Hepatocyte (in vitro differentiated cells): ENCODE measurements around the gene MCMBP. TPM values are rescaled to one million over a fixed set of nuclear protein-coding genes. Genes with fewer than 3 reads are reported as not detected.

ENCODE experiments used
- DNase-seq: peaks from one replicate; pipeline ENCODE4 v3.0.0-alpha.2; 2016; ENCODE audit warnings: low spot score
- H2AFZ ChIP-seq: fragments of 200-600 bp; sonication (generic); 2 replicates; pipeline ENCODE4 v1.6.0; 2016; ENCODE audit warnings: antibody characterized with exemption, mild to moderate bottlenecking
- H3K27ac ChIP-seq: fragments of 200-600 bp; sonication (generic); 2 replicates; pipeline ENCODE4 v1.5.1; 2016; ENCODE audit warnings: mild to moderate bottlenecking
- H3K27me3 ChIP-seq: fragments of 200-600 bp; sonication (generic); 2 replicates; pipeline ENCODE4 v1.6.1; 2016
- H3K36me3 ChIP-seq: fragments of 200-600 bp; sonication (generic); replicated peaks from 2 replicates; pipeline ENCODE4 v1.5.1; 2016; ENCODE audit warnings: low read depth; ENCODE audit not compliant: insufficient read depth
- H3K4me1 ChIP-seq: fragments of 200-600 bp; sonication (generic); 2 replicates; pipeline ENCODE4 v1.5.1; 2016; ENCODE audit warnings: mild to moderate bottlenecking, moderate library complexity; ENCODE audit not compliant: insufficient read depth
- H3K4me2 ChIP-seq: fragments of 200-600 bp; sonication (generic); 2 replicates; pipeline ENCODE4 v1.6.0; 2016
- H3K4me3 ChIP-seq: fragments of 200-600 bp; sonication (generic); 2 replicates; pipeline ENCODE4 v1.5.1; 2016; ENCODE audit warnings: mild to moderate bottlenecking
- H3K79me2 ChIP-seq: fragments of 200-600 bp; sonication (generic); 2 replicates; pipeline ENCODE4 v1.6.0; 2017; ENCODE audit warnings: mild to moderate bottlenecking
- H3K9me2 ChIP-seq: fragments of 200-600 bp; sonication (generic); replicated peaks from 2 replicates; pipeline ENCODE4 v1.6.0; 2017; ENCODE audit warnings: mild to moderate bottlenecking; ENCODE audit not compliant: insufficient read depth
- H3K9me3 ChIP-seq: fragments of 200-600 bp; sonication (generic); 2 replicates; pipeline ENCODE4 v1.5.1; 2016; ENCODE audit warnings: low read depth, mild to moderate bottlenecking
- H4K20me1 ChIP-seq: fragments of 200-600 bp; sonication (generic); 2 replicates; pipeline ENCODE4 v1.6.0; 2016; ENCODE audit warnings: mild to moderate bottlenecking; ENCODE audit not compliant: insufficient read depth, poor library complexity, severe bottlenecking
- EZH2 ChIP-seq: fragments of 200-600 bp; sonication (generic); IDR thresholded peaks from 2 replicates; pipeline ENCODE4 v1.6.1; 2016; ENCODE audit warnings: antibody characterized with exemption, mild to moderate bottlenecking, borderline replicate concordance
- EZH2phosphoT487 ChIP-seq: fragments of 200-600 bp; sonication (generic); IDR thresholded peaks from one replicate; pipeline ENCODE4 v1.6.1; 2018; ENCODE audit warnings: antibody characterized with exemption, mild to moderate bottlenecking, low read depth, moderate library complexity; ENCODE audit not compliant: unreplicated experiment, severe bottlenecking
- WGBS: methylation state at CpG from one replicate; pipeline ENCODE4 v1.1.6; 2016; ENCODE audit warnings: low lambda C conversion rate; ENCODE audit errors: missing lambda C conversion rate; 5-methylcytosine and 5-hydroxymethylcytosine counted together
- polyA plus RNA-seq: library from polyadenylated mRNA; unstranded; fragments of >200 nt; fragmentation: Nextera tagmentation; extraction: Ambion mirVana; gene quantifications from 2 replicates; pipeline ENCODE4 v1.2.1, GENCODE V29; 2016
- total RNA-seq: library from RNA; depleted of rRNA; stranded (reverse); fragments of >200 nt; gene quantifications from 2 replicates; pipeline ENCODE4 v1.2.3, GENCODE V29; 2014
- TF ChIP-seq, protein P1 (sequence below): fragments of 200-600 bp; sonication (generic); IDR thresholded peaks from 2 replicates; pipeline ENCODE4 v1.5.1; 2016; ENCODE audit warnings: antibody characterized with exemption, mild to moderate bottlenecking; ENCODE audit not compliant: poor library complexity

Gene MCMBP
- total and polyA plus RNA-seq, 2 experiments from 2014 or later: 33.8 to 36.1 TPM

- Histone ChIP-seq H2AFZ (no peak overlapping the region), H3K4me1 (peaks cover 7% of the 10 kb centered on the region), H3K79me2 (peaks cover 97% of the 10 kb centered on the region), H3K27ac (no peak overlapping the region), H3K36me3 (no peaks in the 10 kb centered on the region), H3K4me3 (no peak overlapping the region), H4K20me1 (peaks cover 39% of the 10 kb centered on the region), H3K27me3 (no peaks in the 10 kb centered on the region), H3K9me3 (no peaks in the 10 kb centered on the region), H3K9me2 (no peaks in the 10 kb centered on the region), H3K4me2 (no peak overlapping the region)
- WGBS: 93% methylated on average over 7 of the region's 7 CpGs
- no peak for DNase-seq
- TF ChIP-seq EZH2phosphoT487 (no peak), EZH2 (no peak)
- TF ChIP-seq, protein P1, sequence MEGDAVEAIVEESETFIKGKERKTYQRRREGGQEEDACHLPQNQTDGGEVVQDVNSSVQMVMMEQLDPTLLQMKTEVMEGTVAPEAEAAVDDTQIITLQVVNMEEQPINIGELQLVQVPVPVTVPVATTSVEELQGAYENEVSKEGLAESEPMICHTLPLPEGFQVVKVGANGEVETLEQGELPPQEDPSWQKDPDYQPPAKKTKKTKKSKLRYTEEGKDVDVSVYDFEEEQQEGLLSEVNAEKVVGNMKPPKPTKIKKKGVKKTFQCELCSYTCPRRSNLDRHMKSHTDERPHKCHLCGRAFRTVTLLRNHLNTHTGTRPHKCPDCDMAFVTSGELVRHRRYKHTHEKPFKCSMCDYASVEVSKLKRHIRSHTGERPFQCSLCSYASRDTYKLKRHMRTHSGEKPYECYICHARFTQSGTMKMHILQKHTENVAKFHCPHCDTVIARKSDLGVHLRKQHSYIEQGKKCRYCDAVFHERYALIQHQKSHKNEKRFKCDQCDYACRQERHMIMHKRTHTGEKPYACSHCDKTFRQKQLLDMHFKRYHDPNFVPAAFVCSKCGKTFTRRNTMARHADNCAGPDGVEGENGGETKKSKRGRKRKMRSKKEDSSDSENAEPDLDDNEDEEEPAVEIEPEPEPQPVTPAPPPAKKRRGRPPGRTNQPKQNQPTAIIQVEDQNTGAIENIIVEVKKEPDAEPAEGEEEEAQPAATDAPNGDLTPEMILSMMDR: no peak
Measured at GRCh38 chr10:119867317-119867716, 5.3 kb downstream of the MCMBP start.

DNA sequence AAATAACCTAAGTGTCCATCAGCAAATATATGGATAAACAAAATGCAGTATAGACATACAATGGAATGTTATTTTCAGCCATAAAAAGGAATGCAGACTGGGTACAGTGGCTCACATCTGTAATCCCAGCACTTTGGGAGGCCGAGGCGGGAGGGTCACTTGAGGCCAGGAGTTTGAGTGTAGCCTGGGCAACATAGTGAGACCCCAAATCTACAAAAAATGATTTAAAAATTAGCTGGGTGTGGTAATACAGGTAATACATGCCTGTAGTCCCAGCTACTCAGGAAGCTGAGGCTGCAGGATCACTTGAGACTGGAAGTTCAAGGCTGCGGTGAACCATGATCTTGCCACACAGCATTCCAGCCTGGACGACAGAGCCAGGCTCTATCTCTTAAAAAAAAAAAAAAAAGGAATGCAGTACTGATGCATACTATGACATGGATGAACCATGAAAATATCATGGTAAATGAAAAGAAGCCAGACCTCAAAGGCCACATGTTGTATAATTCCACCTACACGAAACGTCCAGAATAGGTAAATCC is 6.9 kb downstream of the MCMBP start:
- H3K9me2 ChIP-seq: no peaks in the 10 kb centered on the region
- no peak overlapping the region for H2AFZ ChIP-seq
- TF ChIP-seq EZH2phosphoT487: no peak
- TF ChIP-seq, protein P1: no peak
- no peaks in the 10 kb centered on the region for H3K36me3 ChIP-seq
- WGBS: 96% methylated on average over 6 of the region's 6 CpGs
- no peak overlapping the region for H3K4me2 ChIP-seq
- no peak overlapping the region for H3K27ac ChIP-seq
- H3K79me2 ChIP-seq: peaks cover 98% of the 10 kb centered on the region
- DNase-seq: no peak
- no peak overlapping the region for H3K4me3 ChIP-seq
- no peaks in the 10 kb centered on the region for H3K9me3 ChIP-seq
- no peaks in the 10 kb centered on the region for H3K27me3 ChIP-seq
- peaks cover 36% of the 10 kb centered on the region for H4K20me1 ChIP-seq
- peaks cover under 1% of the 10 kb centered on the region for H3K4me1 ChIP-seq

- Histone ChIP-seq H3K36me3 (no peaks in the 10 kb centered on the region), H3K4me2 (no peak overlapping the region), H3K9me3 (no peaks in the 10 kb centered on the region), H3K9me2 (no peaks in the 10 kb centered on the region), H3K4me1 (no peaks in the 10 kb centered on the region), H4K20me1 (peaks cover 31% of the 10 kb centered on the region), H3K27ac (no peak overlapping the region), H3K27me3 (no peaks in the 10 kb centered on the region), H2AFZ (no peak overlapping the region), H3K79me2 (peaks cover 96% of the 10 kb centered on the region), H3K4me3 (no peak overlapping the region)
- 71% methylated on average over 4 of the region's 4 CpGs for WGBS
- TF ChIP-seq EZH2: no peak
- no peak for TF ChIP-seq EZH2phosphoT487
- TF ChIP-seq, protein P1: no peak
- DNase-seq: no peak
Measured at GRCh38 chr10:119863951-119864565, 8.6 kb downstream of the MCMBP start.
